ENCODE measurements around the gene TDRD7.

Gene TDRD7

DNA sequence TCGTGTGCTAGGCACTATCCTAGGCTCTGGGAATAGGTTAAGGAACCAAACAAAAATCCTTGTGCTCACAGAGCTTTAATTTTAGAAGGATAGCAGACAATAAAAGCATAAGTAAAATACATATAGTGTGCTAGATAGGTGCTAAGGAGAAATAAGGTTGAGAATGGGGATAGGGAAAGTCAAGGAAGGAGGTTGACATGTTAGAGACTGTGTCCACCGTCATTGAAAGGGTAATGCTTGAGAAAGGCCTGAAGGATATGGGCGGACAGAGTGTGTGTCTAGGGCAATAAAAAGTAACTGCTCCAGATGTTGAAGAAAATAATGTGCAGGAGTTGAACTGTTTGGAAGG, 482 bp upstream of the TDRD7 start:
- H3K4me3 ChIP-seq (ENCODE audit: low read depth, low read length) = peak overlapping the region; percentile 56
- TF ChIP-seq, protein P1, sequence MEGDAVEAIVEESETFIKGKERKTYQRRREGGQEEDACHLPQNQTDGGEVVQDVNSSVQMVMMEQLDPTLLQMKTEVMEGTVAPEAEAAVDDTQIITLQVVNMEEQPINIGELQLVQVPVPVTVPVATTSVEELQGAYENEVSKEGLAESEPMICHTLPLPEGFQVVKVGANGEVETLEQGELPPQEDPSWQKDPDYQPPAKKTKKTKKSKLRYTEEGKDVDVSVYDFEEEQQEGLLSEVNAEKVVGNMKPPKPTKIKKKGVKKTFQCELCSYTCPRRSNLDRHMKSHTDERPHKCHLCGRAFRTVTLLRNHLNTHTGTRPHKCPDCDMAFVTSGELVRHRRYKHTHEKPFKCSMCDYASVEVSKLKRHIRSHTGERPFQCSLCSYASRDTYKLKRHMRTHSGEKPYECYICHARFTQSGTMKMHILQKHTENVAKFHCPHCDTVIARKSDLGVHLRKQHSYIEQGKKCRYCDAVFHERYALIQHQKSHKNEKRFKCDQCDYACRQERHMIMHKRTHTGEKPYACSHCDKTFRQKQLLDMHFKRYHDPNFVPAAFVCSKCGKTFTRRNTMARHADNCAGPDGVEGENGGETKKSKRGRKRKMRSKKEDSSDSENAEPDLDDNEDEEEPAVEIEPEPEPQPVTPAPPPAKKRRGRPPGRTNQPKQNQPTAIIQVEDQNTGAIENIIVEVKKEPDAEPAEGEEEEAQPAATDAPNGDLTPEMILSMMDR (IDR thresholded peaks at IDR 0.05; ENCODE audit: borderline replicate concordance, insufficient read depth, low read depth, low read length) = no peak

DNA sequence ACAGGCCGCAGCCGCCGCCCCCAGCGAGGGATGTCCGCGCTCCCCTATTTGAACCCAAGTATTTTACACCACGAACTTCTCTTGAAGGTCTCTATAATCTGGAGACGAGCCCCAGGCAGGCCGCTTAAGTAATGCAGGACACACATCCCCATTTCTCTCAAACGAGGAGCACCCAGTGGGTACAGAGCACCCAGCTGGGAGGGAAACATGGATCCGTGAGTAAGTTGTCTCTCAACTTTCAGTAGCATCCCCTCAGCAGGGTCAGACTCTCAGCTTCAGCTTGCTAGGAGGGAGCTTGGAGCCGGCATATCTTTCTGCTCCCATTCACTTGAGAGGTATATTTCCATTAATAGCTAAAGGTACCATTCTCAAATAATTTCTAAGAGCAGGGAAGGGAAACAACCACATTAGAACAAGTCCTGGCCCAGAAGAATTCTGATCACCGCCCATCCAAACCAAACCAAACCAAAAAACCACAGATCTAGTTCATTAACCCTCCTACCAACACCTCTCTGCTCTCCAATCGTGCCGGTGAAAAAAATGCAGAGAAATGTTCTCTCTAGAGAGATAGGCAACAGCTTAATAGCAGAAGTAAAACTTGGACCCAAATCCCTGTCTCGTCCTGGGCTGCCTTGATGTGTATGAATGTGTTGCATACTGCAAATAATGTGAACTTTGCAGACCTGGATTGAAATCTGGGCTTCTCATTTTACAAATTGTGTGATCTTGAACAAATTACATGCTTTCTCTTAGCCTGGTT, 910 bp downstream of the TDRD7 start:
- TF ChIP-seq, protein P1 (IDR thresholded peaks at IDR 0.05; ENCODE audit: borderline replicate concordance, insufficient read depth, low read depth, low read length) = no peak
- peak overlapping the region; percentile 88 for H3K4me3 ChIP-seq (ENCODE audit: low read depth, low read length)

DNA sequence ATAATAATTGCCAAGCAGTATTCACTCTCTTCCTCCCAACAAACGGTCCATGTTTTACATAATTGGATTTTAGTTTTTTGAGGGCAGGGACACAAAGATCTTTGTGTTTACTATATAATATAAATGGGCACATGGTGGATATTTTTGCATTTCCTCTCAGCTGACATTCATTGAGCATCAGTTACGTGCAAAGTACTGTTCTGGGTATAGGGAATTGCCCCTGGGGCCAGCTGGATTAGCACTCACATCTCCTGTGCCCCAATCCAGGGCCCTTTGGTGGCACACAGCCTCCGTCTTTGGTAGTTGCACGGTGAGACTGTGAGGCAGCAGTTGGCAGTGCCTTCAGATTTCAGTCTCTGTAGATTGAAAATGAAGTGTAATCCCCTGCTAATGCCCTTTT, 1.6 kb downstream of the TDRD7 start:
- no peak overlapping the region for H3K4me3 ChIP-seq (ENCODE audit: low read depth, low read length)
- TF ChIP-seq, protein P1 (IDR thresholded peaks at IDR 0.05; ENCODE audit: borderline replicate concordance, insufficient read depth, low read depth, low read length) = no peak

DNA sequence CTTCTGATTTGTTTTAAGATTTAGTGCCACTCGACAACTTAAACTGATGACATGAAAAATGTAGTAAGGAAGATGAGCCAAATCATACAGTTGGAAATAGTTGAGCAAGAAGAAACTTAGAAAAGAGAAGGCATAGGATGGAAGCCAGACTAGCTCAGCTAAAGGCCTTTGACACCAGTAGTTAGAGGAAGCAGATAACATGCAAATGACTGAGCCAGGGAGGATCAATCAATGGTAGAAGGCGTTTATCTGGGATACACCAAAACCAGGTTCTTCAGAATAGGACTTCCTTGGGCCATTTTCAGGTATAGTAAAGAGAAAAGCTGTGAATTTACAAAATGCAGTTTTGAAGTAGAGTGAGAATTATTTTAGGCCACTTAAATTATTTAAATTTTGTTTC, 3.2 kb downstream of the TDRD7 start:
- no peak overlapping the region for H3K4me3 ChIP-seq (ENCODE audit: low read depth, low read length)

DNA sequence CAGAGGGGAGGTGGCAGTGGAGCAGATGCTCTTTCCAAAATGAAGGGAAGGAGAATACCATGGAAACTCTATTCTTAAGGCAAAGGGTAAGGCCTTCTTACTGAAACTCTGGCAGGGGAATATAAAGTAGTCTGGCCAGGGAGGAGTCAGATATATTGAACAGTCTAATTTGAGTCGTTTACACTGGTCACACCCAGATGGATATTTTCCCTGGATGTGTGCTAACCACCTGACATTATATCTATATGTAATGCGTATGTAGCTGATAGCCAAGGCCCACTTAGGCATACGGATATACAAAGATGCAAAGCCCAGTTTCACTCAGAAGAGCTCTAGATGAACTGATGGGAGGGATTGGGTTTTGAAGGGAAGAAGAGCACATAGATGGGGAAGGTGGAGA, 7.0 kb downstream of the TDRD7 start:
- TF ChIP-seq, protein P1 (IDR thresholded peaks at IDR 0.05; ENCODE audit: borderline replicate concordance, insufficient read depth, low read depth, low read length) = no peak
- no peak overlapping the region for H3K4me3 ChIP-seq (ENCODE audit: low read depth, low read length)

More for the DNA sequence above, 3.2 kb downstream of the TDRD7 start:
- TF ChIP-seq, protein P1 (IDR thresholded peaks at IDR 0.05; ENCODE audit: borderline replicate concordance, insufficient read depth, low read depth, low read length) = no peak

DNA sequence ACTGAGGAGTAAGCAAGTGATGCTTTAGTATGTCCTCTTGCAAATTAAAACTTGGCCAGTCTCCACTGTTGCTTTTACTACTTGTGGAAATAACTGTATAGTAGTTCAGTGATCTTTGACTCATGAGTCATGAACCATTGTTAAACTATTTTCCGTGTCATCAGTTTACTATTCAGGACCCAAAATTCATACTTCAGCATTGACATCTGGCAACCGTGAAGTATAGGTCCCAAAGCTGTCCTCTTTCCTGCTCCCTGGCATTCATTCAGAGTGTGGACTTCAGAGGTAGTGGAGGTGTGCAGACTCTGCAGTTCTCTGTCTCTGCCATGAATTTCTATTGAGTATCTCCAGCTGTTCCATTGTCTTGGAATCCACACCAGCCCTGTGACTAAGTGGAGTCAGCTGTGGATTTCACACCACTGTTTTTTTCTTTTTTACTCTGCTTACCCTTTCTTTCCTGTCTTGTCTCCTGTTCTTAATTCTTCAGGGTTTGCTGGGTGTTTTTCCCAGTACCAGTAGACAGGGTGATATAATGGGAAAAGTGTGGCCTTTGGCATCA, 7.5 kb downstream of the TDRD7 start:
- no peak overlapping the region for H3K4me3 ChIP-seq (ENCODE audit: low read depth, low read length)
- TF ChIP-seq, protein P1 (IDR thresholded peaks at IDR 0.05; ENCODE audit: borderline replicate concordance, insufficient read depth, low read depth, low read length) = no peak
